IPS DF 4.7 (cell line): ENCODE data around the gene LNX2.

Experiments
- DNase-seq: peaks from one replicate; pipeline ENCODE4 v3.0.0-alpha.2; 2013; ENCODE audit warnings: low spot score; ENCODE audit errors: extremely low read depth

The LNX2 gene

DNA sequence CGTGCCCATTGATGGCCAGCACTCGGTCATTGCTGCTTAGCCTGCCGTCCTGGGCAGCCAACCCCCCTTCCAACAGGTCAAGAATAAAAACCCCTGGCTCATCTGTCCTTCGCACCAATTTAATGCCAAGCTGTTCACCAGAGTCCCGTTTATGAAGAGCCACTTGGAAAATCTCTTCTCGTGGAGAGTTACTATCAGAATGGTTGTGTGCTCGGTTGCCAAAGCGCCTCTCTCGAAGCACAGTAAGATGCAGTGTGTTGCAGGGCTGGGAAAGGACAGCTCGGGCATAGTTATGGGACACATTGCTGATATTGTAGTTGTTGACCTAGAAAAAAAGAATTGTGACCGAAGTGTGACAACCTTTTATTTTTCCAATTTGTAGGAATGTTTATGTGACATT is 57.9 kb downstream of the LNX2 start:
- DNase-seq: no peak

DNA sequence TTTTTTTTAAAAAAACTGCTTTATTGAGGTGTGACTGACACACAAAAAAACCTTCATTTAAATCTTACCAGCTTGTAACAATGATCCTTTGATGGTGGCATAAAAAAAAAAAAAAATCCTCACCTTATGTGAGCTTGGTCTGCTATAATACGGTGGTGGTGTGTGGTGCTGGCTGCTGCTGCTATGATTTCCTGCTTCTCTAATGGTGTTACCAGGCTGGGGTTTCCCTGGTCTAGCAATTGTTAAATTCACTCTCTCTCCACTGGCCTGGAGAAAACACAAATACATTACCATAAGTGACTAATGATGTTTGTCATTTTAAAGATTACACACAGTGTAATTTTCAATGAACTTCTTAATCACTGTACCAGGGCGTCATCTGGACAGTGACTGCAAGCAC is 60.6 kb downstream of the LNX2 start:
- no peak for DNase-seq

DNA sequence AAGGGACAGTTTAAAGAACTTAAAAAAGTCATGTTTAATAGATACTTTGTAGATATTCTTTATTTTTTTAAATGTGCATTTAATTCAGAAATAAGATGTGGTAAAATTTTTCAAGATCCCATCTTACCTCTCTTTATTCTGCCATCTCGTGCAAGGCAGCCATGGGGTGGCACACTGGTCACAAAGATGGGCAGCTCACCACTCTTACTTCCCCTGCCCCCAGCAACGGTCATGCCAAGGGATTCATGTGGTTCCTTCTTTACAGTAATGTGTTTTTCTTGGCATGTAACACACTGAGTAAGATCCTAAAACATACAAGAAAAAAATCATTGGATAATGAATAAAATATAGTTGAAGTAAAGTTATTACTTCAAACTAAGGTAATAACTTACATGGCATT is 64.2 kb downstream of the LNX2 start:
- no peak for DNase-seq

DNA sequence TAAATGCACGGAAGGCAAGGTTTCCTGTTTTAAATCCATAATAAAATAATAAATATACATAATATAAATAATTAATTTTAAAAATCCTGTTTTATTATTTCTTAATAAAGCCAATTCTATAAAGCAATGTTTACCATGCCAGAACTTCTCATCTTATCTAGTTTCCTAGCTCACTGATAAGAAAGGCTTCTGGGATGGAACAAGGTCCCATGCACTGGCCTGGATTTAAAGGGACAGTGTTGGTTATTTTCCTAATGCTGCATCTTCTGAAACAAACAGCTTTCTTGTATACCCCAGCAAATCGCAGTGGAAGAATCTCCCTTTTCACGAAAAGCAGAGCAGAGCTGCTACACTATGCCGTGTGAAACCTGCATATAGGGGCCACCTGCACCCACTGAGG is 68.8 kb downstream of the LNX2 start:
- no peak for DNase-seq

DNA sequence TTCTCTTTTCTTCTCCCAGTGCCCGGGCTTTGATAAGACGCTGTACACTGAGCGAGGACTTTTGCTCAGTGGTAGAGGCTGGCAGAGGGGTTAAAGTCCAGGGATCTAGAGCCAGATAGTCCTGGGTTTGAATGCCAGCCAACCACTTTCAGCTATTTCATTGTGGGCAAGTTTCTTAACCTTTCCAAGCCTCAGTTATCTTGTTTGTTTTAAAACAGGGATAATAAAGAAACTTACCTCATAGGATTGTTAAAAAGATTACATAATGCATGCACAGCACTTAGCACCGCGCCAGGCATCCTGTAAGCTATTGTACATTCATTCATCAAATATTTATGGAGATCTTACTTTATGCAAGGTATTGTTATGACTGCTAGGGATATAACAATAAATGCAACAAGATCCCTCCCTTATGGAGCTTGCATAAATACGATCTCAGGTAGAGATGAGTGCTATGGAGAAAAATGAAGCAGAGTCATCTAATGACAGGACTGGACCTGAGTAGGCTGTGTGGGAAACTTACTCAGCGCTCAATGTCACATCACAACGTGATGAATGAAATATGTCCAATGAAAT is 70.8 kb downstream of the LNX2 start:
- no peak for DNase-seq

DNA sequence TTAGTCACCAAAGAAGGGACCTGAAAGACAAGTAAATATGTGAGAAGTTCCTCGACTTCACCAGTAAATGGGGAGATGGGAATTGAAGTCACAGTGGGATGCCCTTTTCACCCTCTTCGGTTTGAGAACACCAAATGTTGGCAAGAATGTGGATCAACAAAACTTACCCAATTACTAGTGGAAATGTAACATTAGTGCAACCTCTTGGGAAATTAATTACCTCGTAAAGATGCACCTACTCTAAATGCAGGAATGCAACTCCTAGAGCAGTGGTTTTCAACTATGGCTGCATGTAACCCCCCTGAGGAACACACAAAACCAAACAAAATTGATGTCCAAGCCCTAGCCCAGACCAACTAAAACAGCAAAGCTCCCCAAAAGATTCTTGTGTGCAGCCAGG is 78.1 kb downstream of the LNX2 start:
- DNase-seq: no peak

DNA sequence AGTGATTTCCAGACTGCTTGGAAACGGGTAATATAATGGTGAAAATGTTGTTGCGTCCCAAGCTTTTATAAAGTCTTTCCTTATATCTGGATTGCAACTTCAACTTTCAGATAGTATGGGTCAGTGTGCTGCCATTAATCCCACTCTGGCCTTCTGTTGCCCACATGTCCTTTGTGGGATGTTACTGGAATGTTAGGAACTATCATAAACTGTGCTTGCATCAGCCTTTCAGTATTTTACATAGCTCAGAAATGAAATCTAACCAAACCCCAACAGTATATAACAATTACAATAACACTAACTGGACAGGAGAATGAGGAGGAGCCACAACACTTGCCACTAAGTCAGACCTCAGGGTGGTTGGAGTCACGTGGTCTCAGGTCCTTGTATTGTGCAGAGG is 78.9 kb downstream of the LNX2 start:
- DNase-seq: no peak

DNA sequence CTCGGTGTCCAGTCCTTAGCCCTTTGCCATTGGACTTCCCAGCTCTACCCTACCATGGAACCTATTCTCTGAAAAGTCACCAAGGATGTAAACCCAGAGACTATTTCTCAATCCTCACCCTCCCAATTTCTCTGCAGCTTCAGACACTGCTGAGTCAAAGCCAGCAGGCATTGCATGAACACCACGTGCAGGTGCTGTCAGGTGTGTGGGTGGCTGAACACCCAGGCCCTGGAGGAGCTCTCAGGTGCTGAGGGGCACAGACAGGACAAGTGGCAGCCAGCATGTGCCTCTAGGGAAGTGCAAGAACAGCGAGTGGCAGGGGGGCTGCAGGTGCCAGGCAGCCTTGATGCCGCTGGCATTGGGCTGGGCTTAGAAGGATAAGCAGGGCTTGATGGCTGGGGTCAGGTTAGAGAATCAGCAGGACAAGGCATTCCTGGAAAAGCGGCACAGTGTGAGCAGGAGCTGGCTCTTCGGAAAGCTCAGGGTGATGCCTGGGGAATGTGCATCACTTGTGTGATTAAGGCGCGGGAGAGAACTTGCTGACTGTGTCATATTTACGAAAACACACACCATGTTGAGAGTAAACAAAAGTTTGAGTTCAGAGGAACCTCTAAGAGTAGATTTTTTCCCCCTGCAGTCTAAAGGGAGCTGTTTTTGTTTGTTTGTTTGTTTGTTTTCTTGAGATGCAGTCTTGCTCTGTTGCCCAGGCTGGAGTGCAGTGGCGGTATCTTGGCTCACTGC is 83.8 kb downstream of the LNX2 start:
- no peak for DNase-seq

DNA sequence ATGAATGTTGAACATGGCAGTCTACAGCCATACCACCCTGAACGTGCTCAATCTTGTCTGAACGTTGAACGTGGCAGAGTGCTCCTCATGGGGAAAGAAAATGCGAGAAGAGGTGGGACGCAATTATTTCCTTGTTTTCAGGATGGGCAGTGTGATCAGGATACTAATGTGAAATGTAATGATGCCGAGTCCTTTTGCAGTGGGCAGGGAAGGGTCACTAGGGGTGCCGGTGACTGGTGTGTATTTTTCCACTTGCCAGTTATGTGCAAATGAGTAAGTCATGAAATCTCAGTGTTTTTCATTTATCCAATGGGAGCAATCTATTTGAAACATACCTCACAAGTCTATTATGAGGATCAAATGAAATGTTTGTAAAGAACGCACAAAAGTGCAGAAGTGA is 84.8 kb downstream of the LNX2 start:
- DNase-seq: no peak

DNA sequence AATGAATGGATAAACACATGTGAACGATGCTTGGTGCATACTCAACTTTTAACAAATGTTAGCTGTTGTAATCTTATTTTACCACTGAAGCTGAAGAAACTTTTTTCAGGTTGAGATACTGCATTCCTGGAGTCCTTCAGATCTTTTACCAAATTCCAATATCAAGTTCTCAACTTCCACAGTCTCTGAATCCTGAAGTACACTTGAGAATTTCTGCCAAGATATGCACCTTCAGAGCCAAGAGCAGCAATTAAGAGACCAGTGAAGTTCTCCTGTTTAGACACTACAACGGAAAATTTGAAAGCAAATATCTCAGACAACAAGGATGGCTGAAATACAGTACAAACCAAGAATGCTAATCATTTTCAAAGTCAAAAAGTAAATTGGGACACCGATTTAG is 85.3 kb downstream of the LNX2 start:
- DNase-seq: no peak

DNA sequence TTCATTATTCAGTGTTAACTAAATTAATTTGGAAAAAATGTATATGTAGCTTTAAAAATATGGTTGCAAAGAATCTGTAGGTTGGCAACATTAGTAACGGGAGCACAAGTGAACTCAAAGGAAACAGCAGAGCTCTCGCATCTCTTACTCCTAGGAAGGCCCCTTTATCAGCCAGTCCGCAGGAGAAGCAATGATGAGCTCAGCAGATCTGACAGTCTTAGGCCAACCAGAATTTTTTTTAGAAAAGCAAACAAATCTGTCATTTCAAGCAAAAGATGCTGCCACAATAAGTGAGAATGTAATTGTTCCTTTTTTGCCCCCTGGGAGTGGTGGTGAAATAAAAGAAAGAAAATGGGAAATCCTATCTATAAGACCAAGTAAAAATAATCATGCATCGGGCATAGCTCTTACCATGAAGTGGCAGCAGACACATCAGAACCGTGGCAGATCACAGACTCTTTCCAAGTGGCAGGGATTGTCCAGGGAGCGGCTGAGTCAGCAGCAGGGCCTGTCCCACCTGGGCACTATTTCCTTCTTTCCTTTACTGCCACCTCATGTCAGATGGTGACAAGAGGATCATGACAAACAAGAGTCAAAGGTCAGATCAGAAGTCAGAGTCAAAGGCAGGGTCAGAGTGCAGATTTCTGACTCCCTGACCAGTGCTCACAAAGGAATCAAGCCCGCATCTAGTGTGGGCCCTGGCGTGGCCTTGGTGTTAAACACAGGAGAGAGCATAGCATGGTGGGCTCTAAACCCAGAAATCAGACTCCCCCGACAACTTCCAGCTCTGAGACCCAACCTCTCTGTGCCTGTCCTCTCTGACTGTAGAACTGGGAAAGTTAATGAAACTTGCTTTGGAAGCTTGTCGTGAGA is 86.0 kb downstream of the LNX2 start:
- DNase-seq: no peak

DNA sequence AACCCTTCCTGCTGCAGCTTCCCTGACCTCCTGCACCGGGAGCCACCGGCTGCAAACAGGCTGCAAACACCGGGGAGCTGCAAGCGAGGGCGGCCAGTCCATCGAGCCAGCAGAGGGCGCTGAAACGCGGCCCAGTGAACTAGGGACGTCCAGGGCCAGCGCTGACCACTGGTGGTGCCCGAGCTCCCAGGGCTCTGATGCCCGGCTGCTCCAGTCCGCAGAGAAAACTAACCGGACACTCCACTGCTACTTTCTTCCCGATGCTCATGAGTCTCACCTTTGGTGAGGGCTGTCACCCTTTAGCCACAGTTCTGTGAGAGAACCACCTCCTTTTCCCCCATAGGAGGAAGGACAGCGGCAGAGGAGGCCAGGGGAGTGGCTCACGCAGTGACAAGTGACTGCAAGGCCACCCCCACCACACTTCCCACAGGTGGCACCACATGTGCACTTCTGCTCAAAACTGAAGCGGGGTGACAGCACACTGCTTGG is 87.1 kb downstream of the LNX2 start:
- peak; percentile 14 for DNase-seq

DNA sequence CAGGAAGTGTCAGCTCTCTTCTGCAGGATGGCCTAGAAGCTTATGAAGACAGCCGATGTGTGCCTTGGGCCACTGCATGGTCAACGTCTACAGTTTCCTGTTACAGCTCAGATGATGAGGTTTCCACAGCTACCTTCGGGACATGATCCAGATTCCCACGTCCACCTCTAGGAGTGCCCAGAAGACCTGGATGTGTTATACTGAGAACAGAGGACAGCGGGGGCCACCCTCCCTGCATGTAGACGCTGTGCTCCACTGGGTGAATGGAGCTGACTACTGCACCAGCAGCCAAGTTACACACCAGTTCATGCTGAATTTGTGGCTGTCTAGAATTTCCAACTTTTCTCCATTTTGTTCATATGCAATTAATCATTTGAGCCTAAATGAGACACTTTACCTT is 91.4 kb downstream of the LNX2 start:
- no peak for DNase-seq

DNA sequence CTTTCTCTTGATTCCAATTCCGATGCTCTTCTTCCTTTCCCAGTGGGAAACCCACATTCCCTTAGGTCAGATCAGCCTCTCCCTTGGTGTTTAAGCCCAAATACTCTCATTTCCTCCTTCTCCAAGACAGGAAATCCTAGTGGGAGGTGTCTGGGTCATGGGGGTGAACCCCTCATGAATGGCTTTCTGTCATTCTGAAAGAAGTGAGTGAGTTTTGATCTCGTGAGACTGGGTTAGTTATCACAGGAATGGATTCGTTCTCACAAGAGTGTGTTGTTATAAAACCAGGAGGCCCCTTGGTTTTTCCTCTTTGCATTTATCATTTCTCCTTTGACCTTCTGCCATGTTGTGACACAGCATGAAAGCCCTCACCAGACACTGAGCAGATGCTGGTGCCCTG is 93.8 kb downstream of the LNX2 start:
- no peak for DNase-seq

DNA sequence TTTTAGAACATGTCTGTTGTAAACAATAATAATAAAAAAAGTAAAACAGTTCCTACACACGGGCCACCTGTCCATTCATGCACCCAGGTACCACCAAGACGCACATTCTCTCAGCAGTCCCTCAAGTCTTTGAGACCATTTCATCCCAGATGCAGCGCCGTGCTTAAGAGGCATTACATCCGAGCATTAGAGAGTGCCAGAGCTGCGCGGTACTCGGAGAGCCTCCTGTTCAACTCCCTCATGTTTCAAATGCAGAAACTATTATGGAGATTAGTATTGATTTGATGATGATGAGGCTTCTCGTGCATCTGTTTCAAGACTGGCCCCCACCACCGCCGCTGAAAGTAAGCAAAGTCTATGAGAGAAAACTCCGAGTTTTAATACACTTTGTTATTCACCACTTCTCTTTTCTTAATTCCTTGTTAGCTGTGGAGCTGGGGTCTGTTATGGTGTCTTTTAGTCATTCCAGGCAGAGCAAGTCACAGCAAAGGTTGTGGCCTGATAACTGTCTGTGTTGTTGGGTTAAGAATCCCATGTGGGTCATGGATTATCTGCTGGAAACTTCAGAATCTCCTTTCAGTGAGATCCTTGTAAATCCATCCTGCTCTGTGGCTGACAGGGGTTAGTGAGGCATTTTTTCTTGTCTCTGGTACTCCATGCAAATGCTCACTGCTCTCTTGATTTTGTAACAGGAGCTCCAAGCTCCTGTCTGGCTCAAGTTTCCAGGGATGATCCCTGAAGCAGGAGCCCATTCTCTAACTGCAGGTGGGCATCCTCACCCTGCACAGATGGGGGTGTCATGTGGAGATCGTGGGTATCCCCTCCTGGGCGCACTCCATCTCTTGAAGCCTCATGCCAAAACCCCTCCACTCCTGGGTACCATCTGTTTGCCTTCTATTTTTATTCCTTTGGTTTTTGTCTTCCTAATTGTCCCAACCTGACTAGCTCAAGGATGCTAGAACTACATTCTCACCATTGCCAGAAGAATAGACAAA is 95.1 kb downstream of the LNX2 start:
- DNase-seq: no peak

DNA sequence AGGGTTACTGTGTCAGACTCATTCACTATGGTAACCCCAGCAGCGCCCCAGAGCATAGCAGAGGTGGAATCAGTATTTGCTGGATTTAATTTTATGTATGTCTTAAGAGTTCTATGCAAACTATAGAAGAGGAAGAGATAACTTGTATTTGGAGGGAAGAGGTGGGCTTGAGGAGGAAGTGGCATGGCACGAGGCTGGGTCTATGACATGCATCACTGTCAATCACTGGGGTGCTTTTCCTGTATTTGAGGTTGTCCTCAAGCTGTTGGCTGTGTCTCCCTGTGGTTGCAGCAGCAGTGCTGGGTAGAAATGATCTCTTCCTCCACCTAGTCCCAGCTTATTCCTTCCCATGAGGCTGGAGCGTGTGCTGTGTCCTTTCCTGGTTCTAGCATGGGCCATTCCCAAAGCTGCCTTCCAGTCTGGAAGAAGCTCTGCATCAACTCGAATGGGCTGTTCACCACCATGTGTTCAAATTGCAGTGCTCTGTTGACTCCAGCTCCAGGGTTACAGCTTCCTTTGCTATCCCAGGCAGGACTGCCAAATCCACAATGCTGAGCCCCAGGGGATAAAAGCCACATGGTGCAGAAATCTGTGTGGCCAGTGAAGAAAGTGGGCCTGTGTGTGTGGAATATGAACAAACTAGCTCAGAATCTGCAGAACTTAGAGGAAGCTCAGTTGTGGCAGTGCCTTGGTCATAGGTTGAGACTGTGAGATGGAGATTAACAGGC is 96.8 kb downstream of the LNX2 start:
- no peak for DNase-seq

DNA sequence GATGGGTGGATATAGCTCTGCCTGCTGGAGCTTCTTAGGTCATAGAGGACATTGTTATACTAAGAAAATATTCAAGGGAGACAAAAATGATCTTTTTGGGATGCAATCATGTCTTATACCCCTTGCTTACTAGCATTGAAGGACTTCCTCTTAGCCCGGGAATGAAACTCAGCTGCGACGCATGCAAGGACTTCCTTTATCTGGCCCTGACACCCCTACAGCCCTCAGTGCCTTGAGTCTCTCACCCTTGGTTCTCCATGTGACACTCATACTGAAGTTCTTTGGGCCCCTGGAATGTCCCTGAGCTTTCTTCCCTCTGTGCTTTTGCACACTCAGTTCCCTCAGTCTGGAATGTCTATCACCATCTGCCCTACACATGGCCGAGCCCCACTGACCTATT is 97.5 kb downstream of the LNX2 start:
- DNase-seq: no peak

DNA sequence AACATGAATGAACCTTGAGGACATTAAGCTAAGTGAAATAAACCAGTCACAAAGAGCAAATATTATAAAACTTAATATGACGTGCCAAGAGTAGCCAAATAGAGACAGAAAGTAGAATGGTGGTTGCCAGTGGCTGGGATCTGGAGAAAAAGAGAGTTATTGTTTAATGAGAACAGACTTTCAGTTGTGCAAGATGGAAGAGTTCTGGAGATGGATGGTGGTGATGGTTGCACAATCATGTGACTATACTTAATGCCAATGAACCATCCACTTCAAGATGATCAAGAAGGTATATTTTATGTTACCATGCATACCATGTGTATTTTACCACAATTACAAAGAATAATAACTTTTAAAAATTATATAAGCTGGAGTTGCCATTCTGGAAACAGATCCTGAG is 104.2 kb downstream of the LNX2 start:
- no peak for DNase-seq

DNA sequence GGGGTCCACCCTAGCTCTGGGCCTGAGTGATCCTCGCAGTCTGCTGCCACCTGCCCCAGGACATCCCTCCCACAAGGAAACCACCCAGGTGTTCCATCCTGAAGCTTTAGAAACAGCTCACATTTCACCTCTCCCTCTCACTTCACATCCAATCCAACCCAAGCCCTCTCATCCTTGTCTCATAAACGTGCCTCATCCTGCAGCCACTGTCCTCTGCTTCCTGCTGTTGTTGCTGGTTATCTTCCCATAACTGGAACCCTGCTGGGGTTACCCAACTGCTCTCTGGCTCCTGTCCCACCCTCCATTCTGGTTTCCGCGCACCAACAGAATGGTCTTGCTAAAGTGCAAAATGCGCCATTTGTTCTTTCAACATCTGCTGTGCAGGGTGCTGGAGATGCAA is 110.2 kb downstream of the LNX2 start:
- DNase-seq: no peak

DNA sequence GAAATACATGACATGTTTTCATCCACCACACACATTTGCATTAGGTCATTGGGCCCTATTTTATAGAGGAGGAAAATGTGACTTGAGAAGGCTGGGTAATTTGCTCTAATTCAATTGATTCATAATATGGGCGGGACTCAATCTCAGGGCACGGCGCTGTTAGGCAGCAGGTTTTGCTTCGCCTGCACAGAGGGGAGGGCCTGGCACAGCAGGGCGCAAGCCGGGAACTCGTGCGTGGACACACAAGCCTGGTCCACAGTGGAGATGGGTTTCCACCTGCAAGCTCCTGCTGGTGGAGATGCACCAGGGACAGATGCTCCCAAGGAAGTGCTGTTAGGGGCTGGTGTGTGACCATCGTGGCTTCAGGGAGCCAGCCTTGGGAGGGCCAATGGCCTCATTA is 111.5 kb downstream of the LNX2 start:
- no peak for DNase-seq

DNA sequence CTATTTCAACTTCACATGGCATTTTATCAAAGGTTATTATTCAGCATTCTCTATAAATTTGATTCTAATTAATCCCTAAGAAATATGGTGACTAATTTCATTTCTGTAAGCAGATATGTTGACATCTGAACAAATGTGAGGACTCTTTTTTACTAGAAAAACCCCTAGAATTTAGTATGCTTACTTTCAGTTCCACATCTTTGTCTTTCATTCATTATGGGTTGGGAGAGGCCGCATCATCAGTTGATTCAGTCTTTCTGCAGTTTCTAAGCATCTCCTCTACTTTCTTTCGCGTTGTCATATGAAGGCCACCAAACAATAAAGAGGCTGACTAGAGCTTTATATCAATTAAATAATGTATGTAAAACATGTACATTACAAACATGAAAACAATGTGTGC is 114.5 kb downstream of the LNX2 start:
- no peak for DNase-seq
